PC-3 (cell line): ENCODE data around the gene USP12. TPM values are rescaled to one million over a fixed set of nuclear protein-coding genes. Genes with fewer than 3 reads are reported as not detected.

Experiments used
- ATAC-seq: fragments of 200-7000 bp; cut with Tn5 transposase; 2 replicates; pipeline ENCODE4 v1.9.1; 2020; ENCODE audit warnings: mild to moderate bottlenecking, moderate library complexity
- BruUV-seq: library from RNA; stranded (reverse); fragments of 400-500 nt; replicated peaks from 2 replicates; lab custom pipeline; 2021; lab: Mats Ljungman, UMichigan
- CTCF ChIA-PET: fragments of 300-600 bp; sonication (Branson Sonifier 250); formaldehyde crosslinking; loops from one replicate; lab custom pipeline; 2022; ENCODE audit warnings: antibody characterized with exemption; lab: Charles Lee
- POLR2A ChIA-PET: fragments of 300-600 bp; sonication (Branson Sonifier 250); formaldehyde crosslinking; loops from one replicate; lab custom pipeline; 2022; ENCODE audit warnings: antibody characterized with exemption; ENCODE audit not compliant: unreplicated experiment; lab: Charles Lee
- DNase-seq: peaks from one replicate; pipeline ENCODE4 v3.0.0-alpha.2; 2015
- H2AFZ ChIP-seq: fragments of 300-600 bp; sonication (generic); 2 replicates; pipeline ENCODE4 v1.6.0; 2016; ENCODE audit warnings: antibody characterized with exemption, low read length
- H3F3A ChIP-seq: fragments of 300-600 bp; sonication (generic); one replicate; pipeline ENCODE4 v1.6.0; 2017; ENCODE audit warnings: antibody characterized with exemption, low read length, control low read depth, mild to moderate bottlenecking; ENCODE audit not compliant: unreplicated experiment
- H3K27ac ChIP-seq: fragments of 300-600 bp; sonication (generic); 2 replicates; pipeline ENCODE4 v1.5.1; 2016; ENCODE audit warnings: mild to moderate bottlenecking, low read length
- H3K27me3 ChIP-seq: fragments of 300-600 bp; sonication (generic); 2 replicates; pipeline ENCODE4 v1.6.1; 2016; ENCODE audit warnings: low read length, mixed read lengths
- H3K36me3 ChIP-seq: fragments of 300-600 bp; sonication (generic); 2 replicates; pipeline ENCODE4 v1.6.1; 2016; ENCODE audit warnings: low read depth, mixed run types, low read length, mixed read lengths
- H3K4me1 ChIP-seq: fragments of 300-600 bp; sonication (generic); 2 replicates; pipeline ENCODE4 v1.5.1; 2016; ENCODE audit warnings: low read length; ENCODE audit not compliant: insufficient read depth
- H3K4me2 ChIP-seq: fragments of 300-600 bp; sonication (generic); 2 replicates; pipeline ENCODE4 v1.6.0; 2016; ENCODE audit warnings: low read length
- H3K4me3 ChIP-seq: fragments of 300-600 bp; sonication (generic); 2 replicates; pipeline ENCODE4 v1.5.1; 2016; ENCODE audit warnings: mild to moderate bottlenecking, low read length, mixed read lengths
- H3K79me2 ChIP-seq: fragments of 300-600 bp; sonication (generic); 2 replicates; pipeline ENCODE4 v1.6.1; 2017; ENCODE audit warnings: low read length, mixed read lengths
- H3K9ac ChIP-seq: fragments of 300-600 bp; sonication (generic); 2 replicates; pipeline ENCODE4 v1.6.0; 2016; ENCODE audit warnings: mild to moderate bottlenecking, low read length
- H3K9me2 ChIP-seq: fragments of 300-600 bp; sonication (generic); replicated peaks from 2 replicates; pipeline ENCODE4 v1.6.1; 2016; ENCODE audit warnings: mixed run types, low read length, mixed read lengths
- H3K9me3 ChIP-seq: fragments of 300-600 bp; sonication (generic); 2 replicates; pipeline ENCODE4 v1.6.1; 2016; ENCODE audit warnings: low read length, mixed read lengths
- H4K20me1 ChIP-seq: fragments of 300-600 bp; sonication (generic); 2 replicates; pipeline ENCODE4 v1.6.1; 2016; ENCODE audit warnings: low read length, mixed read lengths
- EZH2 ChIP-seq: fragments of 300-600 bp; sonication (generic); IDR thresholded peaks from one replicate; pipeline ENCODE4 v1.6.1; 2017; ENCODE audit warnings: antibody characterized with exemption, mild to moderate bottlenecking, low read length; ENCODE audit not compliant: unreplicated experiment
- EZH2phosphoT487 ChIP-seq: fragments of 300-600 bp; sonication (generic); IDR thresholded peaks from 2 replicates; pipeline ENCODE4 v1.6.1; 2018; ENCODE audit warnings: mild to moderate bottlenecking, antibody characterized with exemption, low read length, borderline replicate concordance
- intact Hi-C: fragments of 100-400 bp; cut with micrococcal nuclease; formaldehyde crosslinking; loops from 2 replicates; pipeline ENCODE4 v1.9.0; 2023
- total RNA-seq: library from RNA; depleted of rRNA; stranded (reverse); fragments of >200 nt; gene quantifications from 2 replicates; pipeline ENCODE4 v1.2.3, GENCODE V29; 2014
- TF ChIP-seq, protein P1 (sequence below): fragments of 300-600 bp; sonication (generic); conservative IDR thresholded peaks from 2 replicates; pipeline ENCODE4 v1.5.1; 2017; ENCODE audit warnings: antibody characterized with exemption, low read depth, mild to moderate bottlenecking, low read length

The USP12 gene
- total RNA-seq, 1 experiment from 2014 or later: 24.2 TPM

DNA sequence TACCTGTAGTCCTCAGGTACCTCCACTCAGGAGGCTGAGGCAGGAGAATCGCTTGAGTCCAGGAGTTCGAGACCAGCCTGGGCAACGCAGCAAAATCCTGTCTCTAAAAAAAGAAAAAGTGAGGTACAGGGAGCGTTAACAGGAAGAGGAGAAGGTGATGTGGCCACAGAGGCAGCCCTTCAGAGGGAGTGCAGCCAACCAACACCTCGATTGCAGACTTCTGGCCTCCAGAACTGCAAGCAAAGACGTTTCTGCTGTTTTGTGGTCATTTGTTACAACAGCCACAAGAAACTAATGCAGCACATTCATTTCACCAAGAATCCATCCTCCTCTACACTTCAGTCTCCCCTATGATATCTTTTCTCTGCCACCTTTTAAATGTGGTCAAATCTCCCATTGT, 145.2 kb downstream of the USP12 start:
- Histone ChIP-seq H3K9ac (no peak overlapping the region), H2AFZ (no peak overlapping the region), H3K27ac (no peak overlapping the region), H3K4me2 (no peak overlapping the region), H3K79me2 (no peaks in the 10 kb centered on the region), H3K4me1 (peaks cover 49% of the 10 kb centered on the region), H3K27me3 (no peaks in the 10 kb centered on the region), H4K20me1 (no peaks in the 10 kb centered on the region), H3F3A (peaks cover 7% of the 10 kb centered on the region), H3K4me3 (no peak overlapping the region), H3K9me2 (no peaks in the 10 kb centered on the region), H3K36me3 (no peaks in the 10 kb centered on the region), H3K9me3 (no peaks in the 10 kb centered on the region)
- CTCF ChIA-PET: no interaction called here
- TF ChIP-seq, protein P1, sequence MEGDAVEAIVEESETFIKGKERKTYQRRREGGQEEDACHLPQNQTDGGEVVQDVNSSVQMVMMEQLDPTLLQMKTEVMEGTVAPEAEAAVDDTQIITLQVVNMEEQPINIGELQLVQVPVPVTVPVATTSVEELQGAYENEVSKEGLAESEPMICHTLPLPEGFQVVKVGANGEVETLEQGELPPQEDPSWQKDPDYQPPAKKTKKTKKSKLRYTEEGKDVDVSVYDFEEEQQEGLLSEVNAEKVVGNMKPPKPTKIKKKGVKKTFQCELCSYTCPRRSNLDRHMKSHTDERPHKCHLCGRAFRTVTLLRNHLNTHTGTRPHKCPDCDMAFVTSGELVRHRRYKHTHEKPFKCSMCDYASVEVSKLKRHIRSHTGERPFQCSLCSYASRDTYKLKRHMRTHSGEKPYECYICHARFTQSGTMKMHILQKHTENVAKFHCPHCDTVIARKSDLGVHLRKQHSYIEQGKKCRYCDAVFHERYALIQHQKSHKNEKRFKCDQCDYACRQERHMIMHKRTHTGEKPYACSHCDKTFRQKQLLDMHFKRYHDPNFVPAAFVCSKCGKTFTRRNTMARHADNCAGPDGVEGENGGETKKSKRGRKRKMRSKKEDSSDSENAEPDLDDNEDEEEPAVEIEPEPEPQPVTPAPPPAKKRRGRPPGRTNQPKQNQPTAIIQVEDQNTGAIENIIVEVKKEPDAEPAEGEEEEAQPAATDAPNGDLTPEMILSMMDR: no peak
- no peak for TF ChIP-seq EZH2phosphoT487
- TF ChIP-seq EZH2: no peak
- DNase-seq (no peak), ATAC-seq (no peak)
- POLR2A ChIA-PET: no interaction called here
- intact Hi-C loops: no loop called here
- BruUV-seq: no TSS peak

DNA sequence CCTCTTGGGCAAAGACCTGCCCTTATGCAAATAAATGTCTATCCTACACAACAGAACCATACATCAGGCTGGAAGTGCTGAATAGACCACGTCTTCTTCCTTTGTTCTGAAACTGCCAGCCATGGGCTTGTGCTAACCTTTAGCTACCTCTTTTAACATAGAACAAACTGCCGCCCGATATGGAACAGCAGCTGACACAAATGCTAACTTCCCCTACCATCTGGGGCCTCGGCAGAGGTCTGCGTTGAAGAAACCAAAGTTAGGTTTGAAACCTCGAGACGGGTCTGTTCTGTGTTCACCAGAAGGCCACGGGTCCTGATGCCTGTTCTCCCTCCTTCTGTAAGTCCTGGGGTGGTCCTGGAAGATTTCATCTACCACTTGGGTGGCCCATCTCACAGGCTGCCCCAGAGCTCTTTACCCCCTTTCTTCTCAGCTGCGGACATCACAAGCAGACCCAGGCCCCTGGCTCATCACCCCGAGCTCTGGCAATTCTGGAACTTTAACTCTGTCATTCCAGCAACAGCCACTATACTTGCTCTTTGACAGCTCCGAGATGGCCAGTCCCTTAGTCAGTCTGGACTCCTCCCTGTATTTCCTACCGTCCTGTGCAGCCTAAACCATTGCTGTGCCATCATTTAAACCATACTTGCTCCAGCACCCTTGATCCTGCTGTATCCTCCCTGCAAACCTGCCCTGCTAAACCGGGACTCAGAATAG, 146.7 kb downstream of the USP12 start:
- intact Hi-C loops: no loop called here
- Histone ChIP-seq H3K4me1 (peaks cover 49% of the 10 kb centered on the region), H3K4me2 (no peak overlapping the region), H3K4me3 (no peak overlapping the region), H3F3A (peaks cover 7% of the 10 kb centered on the region), H3K9me3 (no peaks in the 10 kb centered on the region), H3K79me2 (no peaks in the 10 kb centered on the region), H4K20me1 (no peaks in the 10 kb centered on the region), H3K36me3 (no peaks in the 10 kb centered on the region), H2AFZ (no peak overlapping the region), H3K27me3 (no peaks in the 10 kb centered on the region), H3K9me2 (no peaks in the 10 kb centered on the region), H3K27ac (no peak overlapping the region), H3K9ac (no peak overlapping the region)
- ChIA-PET POLR2A (interaction anchor here (0.7 kb wide), 1 partner anchor 562 kb away, joined by 3 read pairs; no protein-coding TSS in a partner anchor), CTCF (no interaction called here)
- DNase-seq (no peak), ATAC-seq (no peak)
- TF ChIP-seq, protein P1: no peak
- TF ChIP-seq EZH2phosphoT487 (no peak), EZH2 (no peak)
- BruUV-seq: no TSS peak

DNA sequence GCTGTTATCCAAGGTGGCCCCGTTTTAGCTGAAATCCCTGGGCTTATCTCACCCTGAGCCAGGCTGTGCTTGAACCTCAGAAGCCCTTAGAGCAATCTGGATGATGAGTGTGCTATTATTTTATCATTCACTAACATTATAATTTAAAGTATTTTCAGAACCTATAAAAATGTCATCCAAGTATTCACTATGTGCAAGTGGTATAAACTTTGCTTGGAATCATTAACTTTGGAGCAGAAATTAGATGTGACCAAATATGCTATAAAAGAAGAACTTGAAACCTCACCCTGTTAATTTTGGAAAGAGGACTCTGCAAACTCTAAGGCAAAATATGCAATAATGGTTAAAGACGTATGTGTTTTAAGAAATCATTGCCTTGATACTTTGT, 147.5 kb downstream of the USP12 start:
- peaks cover 43% of the 10 kb centered on the region for H3K4me1 ChIP-seq
- H3K4me2 ChIP-seq: peak overlapping the region; percentile 67
- no peak overlapping the region for H2AFZ ChIP-seq
- H3K9ac ChIP-seq: no peak overlapping the region
- DNase-seq (no peak), ATAC-seq (no peak)
- intact Hi-C loops: no loop called here
- peak overlapping the region; percentile 93 for H3K27ac ChIP-seq
- TF ChIP-seq EZH2phosphoT487: no peak
- TF ChIP-seq EZH2: no peak
- TF ChIP-seq, protein P1: no peak
- CTCF ChIA-PET: interaction anchor here (0.6 to 1.5 kb wide), 2 partner anchors 11 to 171 kb away, joined by 3 read pairs; no protein-coding TSS in a partner anchor
- H3F3A ChIP-seq: peaks cover 7% of the 10 kb centered on the region
- H3K4me3 ChIP-seq: no peak overlapping the region
- no peaks in the 10 kb centered on the region for H3K79me2 ChIP-seq
- no peaks in the 10 kb centered on the region for H4K20me1 ChIP-seq
- H3K9me3 ChIP-seq: no peaks in the 10 kb centered on the region
- BruUV-seq: no TSS peak
- H3K36me3 ChIP-seq: no peaks in the 10 kb centered on the region
- H3K9me2 ChIP-seq: no peaks in the 10 kb centered on the region
- no peaks in the 10 kb centered on the region for H3K27me3 ChIP-seq
- POLR2A ChIA-PET: no interaction called here
